ENCODE data around the gene RPS6KA1.
A peak's percentile ranks its signal among the peaks of the same experiment; 100 is the strongest.
"Not testable (repeated sequence)": the region's sequence is repeated elsewhere in the genome, so short reads cannot be mapped to it uniquely, and the experiment has no call there.

Gene RPS6KA1

GRCh38 chr1:26582836-26583460 is 53.4 kb downstream of the RPS6KA1 start:
- no peak for TF ChIP-seq CTCF (IDR thresholded peaks at IDR 0.05; ENCODE audit: low read depth, low read length, missing control alignments)
- no peak overlapping the region for H3K27ac ChIP-seq
- no peaks in the 10 kb centered on the region for H3K36me3 ChIP-seq (replicated peaks)
- no peaks in the 10 kb centered on the region for H3K27me3 ChIP-seq (replicated peaks)
- in situ Hi-C loops (cut with HindIII; ENCODE audit: low pct_ligation_motif_present, low sequenced_read_pairs): no loop called here
- DNase-seq: peak; percentile 11
- no peak overlapping the region for H3K4me3 ChIP-seq (ENCODE audit: low read depth, low read length)

DNA sequence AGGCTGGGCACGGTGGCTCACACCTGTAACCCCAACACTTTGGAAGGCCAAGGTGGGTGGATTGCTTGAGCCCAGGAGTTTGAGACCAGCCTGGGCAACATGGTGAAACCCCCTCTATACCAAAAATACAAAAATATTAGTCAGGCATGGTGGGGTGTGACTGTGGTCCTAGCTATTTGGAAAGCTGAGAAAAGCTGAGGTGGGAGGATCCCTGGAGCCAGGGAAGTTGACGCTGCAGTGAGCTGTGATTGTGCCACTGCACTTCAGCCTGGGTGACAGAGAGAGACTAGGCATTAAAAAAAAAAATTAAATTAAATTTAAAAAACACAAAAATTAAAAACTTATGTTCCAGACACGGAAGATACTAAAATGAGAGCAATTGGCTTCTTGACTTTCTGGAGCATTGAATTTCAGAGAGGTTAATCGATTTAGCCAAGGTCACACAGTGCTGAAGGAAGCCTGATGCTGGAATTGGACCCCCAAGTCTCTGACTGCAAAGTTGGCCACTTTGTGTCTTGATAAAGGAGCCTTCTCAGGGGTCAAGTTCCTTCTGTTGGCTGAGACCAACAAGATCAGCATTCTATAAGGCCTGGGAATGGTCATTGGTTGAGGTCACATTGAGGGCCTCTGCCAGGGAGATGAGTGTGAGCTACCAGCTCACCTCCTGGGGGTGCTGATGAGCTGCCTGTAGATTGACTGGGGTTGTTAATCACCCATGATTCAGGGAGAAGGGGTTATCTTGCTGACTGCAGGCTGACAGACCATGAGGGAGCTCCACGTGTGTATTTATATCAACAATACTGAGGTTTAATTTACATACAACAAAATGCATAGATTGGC is 54.3 kb downstream of the RPS6KA1 start:
- no peak overlapping the region for H3K4me3 ChIP-seq (ENCODE audit: low read depth, low read length)
- DNase-seq: no peak
- in situ Hi-C loops (cut with HindIII; ENCODE audit: low pct_ligation_motif_present, low sequenced_read_pairs): no loop called here
- no peaks in the 10 kb centered on the region for H3K36me3 ChIP-seq (replicated peaks)
- H3K27ac ChIP-seq: no peak overlapping the region
- no peaks in the 10 kb centered on the region for H3K27me3 ChIP-seq (replicated peaks)
- peak; percentile 31 for TF ChIP-seq CTCF (IDR thresholded peaks at IDR 0.05; ENCODE audit: low read depth, low read length, missing control alignments)

- H3K4me3 ChIP-seq (ENCODE audit: low read depth, low read length); H3K36me3 ChIP-seq (replicated peaks); H3K27ac ChIP-seq; DNase-seq; in situ Hi-C loops (cut with HindIII; ENCODE audit: low pct_ligation_motif_present, low sequenced_read_pairs); H3K27me3 ChIP-seq (replicated peaks): not testable (repeated sequence)
Measured at GRCh38 chr1:26584588-26584987, 55.0 kb downstream of the RPS6KA1 start.

- no peak overlapping the region for H3K4me3 ChIP-seq (ENCODE audit: low read depth, low read length)
- TF ChIP-seq CTCF (IDR thresholded peaks at IDR 0.05; ENCODE audit: low read depth, low read length, missing control alignments): no peak
- in situ Hi-C loops (cut with HindIII; ENCODE audit: low pct_ligation_motif_present, low sequenced_read_pairs): no loop called here
- H3K27me3 ChIP-seq (replicated peaks): no peaks in the 10 kb centered on the region
- H3K36me3 ChIP-seq (replicated peaks): no peaks in the 10 kb centered on the region
- H3K27ac ChIP-seq: no peak overlapping the region
- DNase-seq: no peak
Measured at GRCh38 chr1:26585471-26585870, 55.9 kb downstream of the RPS6KA1 start.

GRCh38 chr1:26593385-26593784 is 63.8 kb downstream of the RPS6KA1 start:
- no peaks in the 10 kb centered on the region for H3K36me3 ChIP-seq (replicated peaks)
- H3K4me3 ChIP-seq (ENCODE audit: low read depth, low read length): no peak overlapping the region
- no peaks in the 10 kb centered on the region for H3K27me3 ChIP-seq (replicated peaks)
- no peak for DNase-seq
- in situ Hi-C loops (cut with HindIII; ENCODE audit: low pct_ligation_motif_present, low sequenced_read_pairs): no loop called here
- H3K27ac ChIP-seq: no peak overlapping the region
- TF ChIP-seq CTCF (IDR thresholded peaks at IDR 0.05; ENCODE audit: low read depth, low read length, missing control alignments): no peak

GRCh38 chr1:26594593-26594992 is 65.0 kb downstream of the RPS6KA1 start:
- DNase-seq; H3K27me3 ChIP-seq (replicated peaks); H3K4me3 ChIP-seq (ENCODE audit: low read depth, low read length); H3K27ac ChIP-seq; H3K36me3 ChIP-seq (replicated peaks); in situ Hi-C loops (cut with HindIII; ENCODE audit: low pct_ligation_motif_present, low sequenced_read_pairs): not testable (repeated sequence)

Data from brain microvascular endothelial cell (primary cell).